IMR-90 (cell line): Measurements from ENCODE around the gene BAZ1A. TPM values are rescaled to one million over a fixed set of nuclear protein-coding genes. Genes with fewer than 3 reads are reported as not detected.

ENCODE experiments used
- ATAC-seq: fragments of 200-7000 bp; cut with Tn5 transposase; 2 replicates; pipeline ENCODE4 v1.9.1; 2020; ENCODE audit warnings: low read depth, mild to moderate bottlenecking, moderate library complexity
- BruUV-seq: library from RNA; stranded (reverse); fragments of 400-500 nt; replicated peaks from 2 replicates; lab custom pipeline; 2021; lab: Mats Ljungman, UMichigan
- CTCF ChIA-PET: fragments of 300-600 bp; formaldehyde crosslinking; extraction: SDS; loops from one replicate; lab custom pipeline; 2021; ENCODE audit warnings: antibody characterized with exemption; lab: Yijun Ruan, JAX
- POLR2A ChIA-PET: fragments of 300-600 bp; sonication (Branson Sonifier 250); formaldehyde crosslinking; loops from one replicate; lab custom pipeline; 2022; ENCODE audit warnings: antibody characterized with exemption; ENCODE audit not compliant: unreplicated experiment; lab: Charles Lee
- DNase-seq: peaks from one replicate; pipeline ENCODE4 v3.0.0; 2013
- H2AFZ ChIP-seq: replicated peaks from 2 replicates; pipeline ENCODE3; 2013; ENCODE audit warnings: low read length, mild to moderate bottlenecking; ENCODE audit not compliant: poor library complexity
- H2AK5ac ChIP-seq: 2 replicates; pipeline ENCODE4 v1.6.1; 2013; ENCODE audit warnings: low read depth, low read length, inconsistent platforms
- H2AK9ac ChIP-seq: replicated peaks from 2 replicates; pipeline ENCODE3; 2013; ENCODE audit warnings: mild to moderate bottlenecking, low read depth, low read length, moderate library complexity; ENCODE audit not compliant: poor library complexity
- H2BK120ac ChIP-seq: 2 replicates; pipeline ENCODE4 v1.6.1; 2013; ENCODE audit warnings: low read depth, low read length, inconsistent platforms
- H2BK15ac ChIP-seq: 3 replicates; pipeline ENCODE4 v1.6.1; 2013; ENCODE audit warnings: low read depth, low read length, inconsistent platforms
- H2BK20ac ChIP-seq: 2 replicates; pipeline ENCODE4 v1.6.1; 2013; ENCODE audit warnings: low read depth, mild to moderate bottlenecking, inconsistent platforms, low read length, moderate library complexity
- H2BK5ac ChIP-seq: 2 replicates; pipeline ENCODE4 v1.6.1; 2013; ENCODE audit warnings: mild to moderate bottlenecking, low read depth, low read length, inconsistent platforms; ENCODE audit not compliant: poor library complexity, severe bottlenecking
- H3K14ac ChIP-seq: replicated peaks from 2 replicates; pipeline ENCODE4 v1.6.1; 2013; ENCODE audit warnings: low read depth, low read length, inconsistent platforms
- H3K18ac ChIP-seq: 2 replicates; pipeline ENCODE4 v1.6.1; 2013; ENCODE audit warnings: low read depth, low read length, control low read depth
- H3K23ac ChIP-seq: 2 replicates; pipeline ENCODE4 v1.6.1; 2013; ENCODE audit warnings: low read depth, low read length, inconsistent platforms
- H3K27ac ChIP-seq: 2 replicates; pipeline ENCODE4 v1.5.1; 2013; ENCODE audit warnings: mild to moderate bottlenecking, control low read depth, low read length; ENCODE audit not compliant: insufficient read depth
- H3K27me3 ChIP-seq: 2 replicates; pipeline ENCODE4 v1.6.1; 2013; ENCODE audit warnings: low read length; ENCODE audit not compliant: control insufficient read depth, insufficient read depth
- H3K36me3 ChIP-seq: 2 replicates; pipeline ENCODE4 v1.6.1; 2013; ENCODE audit warnings: low read length, mixed read lengths; ENCODE audit not compliant: control insufficient read depth, insufficient read depth
- H3K4ac ChIP-seq: 2 replicates; pipeline ENCODE4 v1.6.1; 2013; ENCODE audit warnings: low read depth, low read length, inconsistent platforms
- H3K4me1 ChIP-seq: 2 replicates; pipeline ENCODE4 v1.6.1; 2013; ENCODE audit warnings: low read length, mixed read lengths; ENCODE audit not compliant: control insufficient read depth, insufficient read depth
- H3K4me2 ChIP-seq: 2 replicates; pipeline ENCODE4 v1.6.1; 2013; ENCODE audit warnings: low read depth, mild to moderate bottlenecking, control low read depth, low read length, moderate library complexity
- H3K4me3 ChIP-seq: 2 replicates; pipeline ENCODE4 v1.5.1; 2013; ENCODE audit warnings: low read depth, mild to moderate bottlenecking, control low read depth, low read length, moderate library complexity; ENCODE audit not compliant: insufficient read depth
- H3K56ac ChIP-seq: 2 replicates; pipeline ENCODE4 v1.6.1; 2013; ENCODE audit warnings: low read length, inconsistent platforms; ENCODE audit not compliant: insufficient read depth; ENCODE audit errors: extremely low read depth
- H3K79me1 ChIP-seq, 2 experiments: 2 replicates each; pipeline ENCODE4 v1.6.1; 2013; ENCODE audit warnings: low read length in 2 of 2, inconsistent platforms in 1 of 2, low read depth in 1 of 2
- H3K9ac ChIP-seq: 2 replicates; pipeline ENCODE4 v1.6.1; 2013; ENCODE audit warnings: low read depth, low read length, control low read depth
- H3K9me1 ChIP-seq: 2 replicates; pipeline ENCODE4 v1.6.1; 2013; ENCODE audit warnings: low read length, inconsistent platforms; ENCODE audit not compliant: insufficient read depth
- H3K9me3 ChIP-seq: 2 replicates; pipeline ENCODE4 v1.6.1; 2013; ENCODE audit warnings: low read length; ENCODE audit not compliant: control insufficient read depth, insufficient read depth
- H4K20me1 ChIP-seq: 2 replicates; pipeline ENCODE4 v1.6.1; 2013; ENCODE audit warnings: low read length, inconsistent platforms; ENCODE audit not compliant: insufficient read depth
- H4K5ac ChIP-seq: 2 replicates; pipeline ENCODE4 v1.6.1; 2013; ENCODE audit warnings: mild to moderate bottlenecking, low read depth, low read length, control low read depth
- H4K8ac ChIP-seq, 2 experiments: 2 replicates each; pipeline ENCODE4 v1.6.1; 2013; ENCODE audit warnings: low read depth in 2 of 2, low read length in 2 of 2, control low read depth in 1 of 2, inconsistent platforms in 1 of 2
- H4K91ac ChIP-seq: 2 replicates; pipeline ENCODE4 v1.6.1; 2013; ENCODE audit warnings: low read depth, low read length, inconsistent platforms; ENCODE audit not compliant: insufficient read depth
- BHLHE40 ChIP-seq: fragments of 150-350 bp; IDR thresholded peaks from 2 replicates; pipeline ENCODE4 v1.6.1; 2016; ENCODE audit warnings: mild to moderate bottlenecking, low read depth, low read length
- CEBPB ChIP-seq: IDR thresholded peaks from 2 replicates; pipeline ENCODE4 v1.6.1; 2012; ENCODE audit warnings: low read depth, low read length, improper control_type of control experiment
- CHD1 ChIP-seq: IDR thresholded peaks from 2 replicates; pipeline ENCODE4 v1.6.1; 2012; ENCODE audit warnings: low read depth, low read length, improper control_type of control experiment
- FOS ChIP-seq: fragments of 150-350 bp; IDR thresholded peaks from 2 replicates; pipeline ENCODE4 v1.6.1; 2016; ENCODE audit warnings: low read depth, low read length
- MAZ ChIP-seq: IDR thresholded peaks from 2 replicates; pipeline ENCODE4 v1.6.1; 2012; ENCODE audit warnings: low read depth, mild to moderate bottlenecking, low read length, improper control_type of control experiment, moderate library complexity, borderline replicate concordance
- MXI1 ChIP-seq: IDR thresholded peaks from 2 replicates; pipeline ENCODE4 v1.6.1; 2012; ENCODE audit warnings: low read depth, mild to moderate bottlenecking, low read length, moderate library complexity, borderline replicate concordance
- NFE2L2 ChIP-seq: fragments of 150-350 bp; IDR thresholded peaks from 2 replicates; pipeline ENCODE4 v1.6.1; 2016; ENCODE audit warnings: low read depth, mild to moderate bottlenecking, low read length
- POLR2A ChIP-seq: IDR thresholded peaks from 2 replicates; pipeline ENCODE4 v1.6.1; 2012; ENCODE audit warnings: mild to moderate bottlenecking, low read depth, low read length
- RAD21 ChIP-seq: IDR thresholded peaks from 2 replicates; pipeline ENCODE4 v1.6.1; 2012; ENCODE audit warnings: low read length, improper control_type of control experiment
- RFX5 ChIP-seq: IDR thresholded peaks from 2 replicates; pipeline ENCODE4 v1.8.0; 2012; ENCODE audit warnings: low read depth, mild to moderate bottlenecking, low read length, moderate library complexity
- SMC3 ChIP-seq: fragments of 150-350 bp; IDR thresholded peaks from 2 replicates; pipeline ENCODE4 v1.6.1; 2016; ENCODE audit warnings: low read depth, mild to moderate bottlenecking, antibody characterized with exemption, low read length, moderate library complexity
- WGBS, 2 experiments: methylation state at CpG; one replicate each; pipeline versions ENCODE4 v1.1.5 to v1.1.7; 2013; ENCODE audit warnings: missing lambda C conversion rate in 2 of 2; ENCODE audit not compliant: insufficient read length in 1 of 2; ENCODE audit errors: extremely low coverage in 2 of 2; 5-methylcytosine and 5-hydroxymethylcytosine counted together
- dilution Hi-C: fragments of 300-500 bp; cut with HindIII; formaldehyde crosslinking; loops from one replicate; pipeline ENCODE4 v1.14.3; 2018; ENCODE audit warnings: low sequenced_read_pairs; ENCODE audit not compliant: unreplicated experiment
- in situ Hi-C: fragments of 300-500 bp; cut with MboI; formaldehyde crosslinking; loops from 3 replicates; pipeline ENCODE4 v1.14.3; 2019; ENCODE audit warnings: low sequenced_read_pairs, inconsistent platforms, mixed read lengths
- intact Hi-C: fragments of 100-400 bp; cut with micrococcal nuclease; formaldehyde crosslinking; loops from 2 replicates; pipeline ENCODE4 v1.10.0; 2022
- polyA plus RNA-seq, 3 experiments: library from polyadenylated mRNA; depleted of rRNA; stranded (reverse); fragments of >200 nt; gene quantifications; 2 replicates each; pipeline ENCODE4 v1.2.3, GENCODE V29; 2012; ENCODE audit warnings: low replicate concordance in 1 of 3
- total RNA-seq: library from RNA; depleted of rRNA; stranded (reverse); fragments of >200 nt; gene quantifications from 2 replicates; pipeline ENCODE4 v1.2.3, GENCODE V29; 2012
- TF ChIP-seq, protein P1 (sequence below): conservative IDR thresholded peaks from 2 replicates; pipeline ENCODE4 v1.5.1; 2012; ENCODE audit warnings: mild to moderate bottlenecking, low read depth, low read length, improper control_type of control experiment

Gene BAZ1A
- total and polyA plus RNA-seq, 2 of the 4 experiments (the other 2 are of a cell fraction): 15.3 to 23.8 TPM

- dilution Hi-C loops: no loop called here
- intact Hi-C loops: no loop called here
Observed at GRCh38 chr14:34711169-34711568, 164.0 kb downstream of the BAZ1A start.

More at GRCh38 chr14:34711169-34711568, 164.0 kb downstream of the BAZ1A start:
- Histone ChIP-seq H2BK15ac (no peak overlapping the region), H3K9ac (no peak overlapping the region), H2AK5ac (no peak overlapping the region), H2BK5ac (peak overlapping the region; percentile 95), H2BK20ac (no peak overlapping the region), H3K79me1 (peaks cover 10 to 33% of the 10 kb centered on the region in 2 experiments; a peak in 3 of 4 replicates), H3K9me3 (no peaks in the 10 kb centered on the region), H4K8ac (no peak overlapping the region), H3K9me1 (peaks cover 3% of the 10 kb centered on the region; the same call in 1 of the 2 replicates), H3K4me2 (peak overlapping the region; percentile 37), H2BK120ac (no peak overlapping the region), H3K36me3 (peaks cover 7% of the 10 kb centered on the region), H3K18ac (no peak overlapping the region), H4K91ac (no peak overlapping the region), H3K27ac (peak overlapping the region; percentile 45; the same call in 1 of the 2 replicates), H3K4me3 (no peak overlapping the region), H3K4me1 (peaks cover 6% of the 10 kb centered on the region), H3K27me3 (no peaks in the 10 kb centered on the region), H3K4ac (no peak overlapping the region), H4K20me1 (0 out of 2 replicates have a peak, but pooled peaks cover 7% of the 10 kb centered on the region), H3K14ac (no peak overlapping the region), H2AK9ac (no peak overlapping the region), H3K56ac (no peak overlapping the region), H3K23ac (no peak overlapping the region), H2AFZ (no peak overlapping the region), H4K5ac (no peak overlapping the region)
- DNase-seq: peak; percentile 94
- ChIA-PET POLR2A (interaction anchor here (1.4 kb wide), 1 partner anchor 11 kb away, joined by 7 read pairs; no protein-coding TSS in a partner anchor), CTCF (interaction anchor here (0.6 to 3.5 kb wide), 4 partner anchors 11 to 115 kb away, joined by 3 to 11 read pairs (median 6); no protein-coding TSS in a partner anchor)
- ATAC-seq: peak; percentile 59
- TF ChIP-seq CHD1 (no peak), BHLHE40 (0 out of 2 replicates have a peak, but pooled peaks have one; percentile 16), POLR2A (0 out of 2 replicates have a peak, but pooled peaks have one; percentile 40), RFX5 (no peak), RAD21 (no peak), MAZ (no peak), CEBPB (no peak), MXI1 (peak; percentile 76; the same call in 1 of the 2 replicates), NFE2L2 (no peak), FOS (no peak), SMC3 (no peak)
- TF ChIP-seq, protein P1, sequence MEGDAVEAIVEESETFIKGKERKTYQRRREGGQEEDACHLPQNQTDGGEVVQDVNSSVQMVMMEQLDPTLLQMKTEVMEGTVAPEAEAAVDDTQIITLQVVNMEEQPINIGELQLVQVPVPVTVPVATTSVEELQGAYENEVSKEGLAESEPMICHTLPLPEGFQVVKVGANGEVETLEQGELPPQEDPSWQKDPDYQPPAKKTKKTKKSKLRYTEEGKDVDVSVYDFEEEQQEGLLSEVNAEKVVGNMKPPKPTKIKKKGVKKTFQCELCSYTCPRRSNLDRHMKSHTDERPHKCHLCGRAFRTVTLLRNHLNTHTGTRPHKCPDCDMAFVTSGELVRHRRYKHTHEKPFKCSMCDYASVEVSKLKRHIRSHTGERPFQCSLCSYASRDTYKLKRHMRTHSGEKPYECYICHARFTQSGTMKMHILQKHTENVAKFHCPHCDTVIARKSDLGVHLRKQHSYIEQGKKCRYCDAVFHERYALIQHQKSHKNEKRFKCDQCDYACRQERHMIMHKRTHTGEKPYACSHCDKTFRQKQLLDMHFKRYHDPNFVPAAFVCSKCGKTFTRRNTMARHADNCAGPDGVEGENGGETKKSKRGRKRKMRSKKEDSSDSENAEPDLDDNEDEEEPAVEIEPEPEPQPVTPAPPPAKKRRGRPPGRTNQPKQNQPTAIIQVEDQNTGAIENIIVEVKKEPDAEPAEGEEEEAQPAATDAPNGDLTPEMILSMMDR: no peak
- in situ Hi-C loops: no loop called here
- no TSS peak for BruUV-seq
- WGBS, 2 experiments: no CpG with 5 or more reads among the region's 3 CpGs
